NCI-H748 treated with DMSO at 0.1 percent for 48 hours (cell line): ENCODE data around the gene KLB.
"Not testable (repeated sequence)": the region's sequence is repeated elsewhere in the genome, so short reads cannot be mapped to it uniquely, and the experiment has no call there.

Experiments used
- DNase-seq: peaks from one replicate; lab custom pipeline; 2025; lab: John Stamatoyannopoulos, UW

Gene KLB

GRCh38 chr4:39406763-39407583, at the start of gene KLB:
TSS of gene KLB (plus strand) at chr4:39406930. CDS start at chr4:39406950, 20 bp downstream.
- no peak for DNase-seq

- no peak for DNase-seq
Measured at GRCh38 chr4:39357002-39357401, 49.7 kb upstream of the KLB start.

- not testable (repeated sequence) for DNase-seq
Measured at GRCh38 chr4:39360611-39361010, 46.1 kb upstream of the KLB start.

- DNase-seq: no peak
Measured at GRCh38 chr4:39362827-39363226, 43.9 kb upstream of the KLB start.

- no peak for DNase-seq
Measured at GRCh38 chr4:39363773-39364393, 42.8 kb upstream of the KLB start.

GRCh38 chr4:39365360-39365759, 41.4 kb upstream of the KLB start:
- DNase-seq: no peak

GRCh38 chr4:39365830-39366771, 40.6 kb upstream of the KLB start, which contains the start of gene RFC1:
TSS of gene RFC1 (minus strand) at chr4:39366362. CDS start at chr4:39366241, 121 bp downstream.
- DNase-seq: peak; percentile 20

GRCh38 chr4:39367166-39367565, 39.6 kb upstream of the KLB start:
- no peak for DNase-seq

GRCh38 chr4:39369301-39369700, 37.4 kb upstream of the KLB start:
- DNase-seq: no peak

GRCh38 chr4:39371209-39371608, 35.5 kb upstream of the KLB start:
- not testable (repeated sequence) for DNase-seq

- DNase-seq: no peak
Measured at GRCh38 chr4:39375478-39375877, 31.3 kb upstream of the KLB start.

GRCh38 chr4:39383690-39384089, 23.0 kb upstream of the KLB start:
- no peak for DNase-seq

- no peak for DNase-seq
Measured at GRCh38 chr4:39384563-39384962, 22.2 kb upstream of the KLB start.

- DNase-seq: no peak
Measured at GRCh38 chr4:39390603-39391002, 16.1 kb upstream of the KLB start.

GRCh38 chr4:39394706-39395105, 12.0 kb upstream of the KLB start:
- no peak for DNase-seq

GRCh38 chr4:39401640-39402039, 5.1 kb upstream of the KLB start:
- not testable (repeated sequence) for DNase-seq

- no peak for DNase-seq
Measured at GRCh38 chr4:39407584-39407885, 805 bp downstream of the KLB start.

- no peak for DNase-seq
Measured at GRCh38 chr4:39410415-39410814, 3.7 kb downstream of the KLB start.

- DNase-seq: not testable (repeated sequence)
Measured at GRCh38 chr4:39411561-39411960, 4.8 kb downstream of the KLB start.

GRCh38 chr4:39415678-39416283, 9.1 kb downstream of the KLB start:
- DNase-seq: no peak

- no peak for DNase-seq
Measured at GRCh38 chr4:39422247-39422646, 15.5 kb downstream of the KLB start.

- not testable (repeated sequence) for DNase-seq
Measured at GRCh38 chr4:39425297-39425696, 18.6 kb downstream of the KLB start.
